Naive thymus-derived CD4-positive, alpha-beta T cell (primary cell): Measurements from ENCODE around the gene OCA2. TPM values are rescaled to one million over a fixed set of nuclear protein-coding genes. Genes with fewer than 3 reads are reported as not detected.

ENCODE experiments used
- ATAC-seq: fragments of 150-1000 bp; cut with Tn5 transposase; 2 replicates; pipeline ENCODE4 v1.10.0; 2021; ENCODE audit warnings: mild to moderate bottlenecking, moderate library complexity
- CTCF ChIA-PET: fragments of 350-600 bp; sonication (Branson Sonifier 250); formaldehyde crosslinking; loops from one replicate; lab custom pipeline; 2021; ENCODE audit warnings: antibody characterized with exemption; lab: Charles Lee
- POLR2A ChIA-PET: fragments of 350-600 bp; sonication (Branson Sonifier 250); formaldehyde crosslinking; loops from one replicate; lab custom pipeline; 2021; ENCODE audit warnings: antibody characterized with exemption, inconsistent platforms; lab: Charles Lee
- DNase-seq, 9 donors: peaks; one replicate each; pipeline versions ENCODE4 v3.0.0 to v3.0.0-alpha.2; 2020 to 2022; ENCODE audit warnings: mixed read lengths in 1 of 9
- H3K27ac ChIP-seq: one replicate; pipeline ENCODE4 v1.7.0; 2013; ENCODE audit warnings: mild to moderate bottlenecking, low read depth, low read length, moderate library complexity
- H3K27me3 ChIP-seq, 2 donors: one replicate each; pipeline ENCODE4 v1.7.0; 2013; ENCODE audit warnings: low read length in 2 of 2, mild to moderate bottlenecking in 2 of 2, moderate library complexity in 2 of 2; ENCODE audit not compliant: control insufficient read depth in 2 of 2, insufficient read depth in 2 of 2
- H3K36me3 ChIP-seq, 3 experiments: 1 replicate in 2 of 3; 2 replicates in 1 of 3; pipeline ENCODE4 v1.7.0; 2013; ENCODE audit warnings: low read length in 3 of 3, mild to moderate bottlenecking in 3 of 3, moderate library complexity in 1 of 3; ENCODE audit not compliant: insufficient read depth in 3 of 3, control insufficient read depth in 2 of 3
- H3K4me1 ChIP-seq, 2 donors: one replicate each; pipeline ENCODE4 v1.7.0; 2013; ENCODE audit warnings: low read length in 2 of 2, mild to moderate bottlenecking in 2 of 2, moderate library complexity in 1 of 2; ENCODE audit not compliant: control insufficient read depth in 2 of 2, insufficient read depth in 2 of 2
- H3K4me3 ChIP-seq: 2 replicates; pipeline ENCODE4 v1.7.0; 2013; ENCODE audit warnings: mild to moderate bottlenecking, low read length
- H3K9me3 ChIP-seq, 3 experiments: 1 replicate in 2 of 3; 2 replicates in 1 of 3; pipeline ENCODE4 v1.7.0; 2013; ENCODE audit warnings: low read length in 3 of 3; ENCODE audit not compliant: control insufficient read depth in 2 of 3
- H3K27ac Mint-ChIP-seq, 9 donors: one replicate each; pipeline ENCODE4 v1.8.0; 2020 to 2022; ENCODE audit warnings: mixed read lengths in 9 of 9, mild to moderate bottlenecking in 8 of 9, moderate library complexity in 5 of 9, inconsistent platforms in 2 of 9
- H3K27me3 Mint-ChIP-seq, 5 donors: one replicate each; pipeline ENCODE4 v1.8.0; 2021 to 2022; ENCODE audit warnings: mixed read lengths in 5 of 5, mild to moderate bottlenecking in 1 of 5
- H3K36me3 Mint-ChIP-seq, 5 donors: one replicate each; pipeline ENCODE4 v1.8.0; 2020 to 2022; ENCODE audit warnings: mixed read lengths in 5 of 5, mild to moderate bottlenecking in 3 of 5, inconsistent platforms in 1 of 5
- H3K4me1 Mint-ChIP-seq, 7 donors: one replicate each; pipeline ENCODE4 v1.8.0; 2020 to 2022; ENCODE audit warnings: mixed read lengths in 7 of 7, mild to moderate bottlenecking in 3 of 7, inconsistent platforms in 1 of 7
- H3K4me3 Mint-ChIP-seq, 10 donors: one replicate each; pipeline ENCODE4 v1.8.0; 2020 to 2022; ENCODE audit warnings: mild to moderate bottlenecking in 10 of 10, mixed read lengths in 10 of 10, moderate library complexity in 6 of 10, inconsistent platforms in 2 of 10
- H3K9me3 Mint-ChIP-seq, 11 donors: one replicate each; pipeline ENCODE4 v1.8.0; 2020 to 2022; ENCODE audit warnings: mixed read lengths in 11 of 11, mild to moderate bottlenecking in 4 of 11, inconsistent platforms in 1 of 11, moderate library complexity in 1 of 11
- intact Hi-C, 2 donors: fragments of 100-400 bp; cut with micrococcal nuclease; formaldehyde crosslinking; loops; one replicate each; pipeline ENCODE4 v1.15.1; 2023
- polyA plus RNA-seq, 2 donors: library from polyadenylated mRNA; unstranded; fragments of 300-500 nt; fragmentation: Illumina TruSeq; gene quantifications; one replicate each; pipeline ENCODE4 v1.2.3, GENCODE V29; 2021
- total RNA-seq, 6 experiments: library from RNA in 5 of 6; stranded (reverse) in 5 of 6; gene quantifications; 1 replicate in 5 of 6; 2 replicates in 1 of 6; pipeline ENCODE4 v1.2.3 and lab custom pipeline; 2021 to 2026

Gene OCA2
- total and polyA plus RNA-seq, 7 experiments from 2014 or later: not detected

- peaks cover 0 to 20% (median 7%) of the 10 kb centered on the region in 11 donors for H3K9me3 Mint-ChIP-seq
- no peaks in the 10 kb centered on the region for H3K4me1 Mint-ChIP-seq
- peaks cover 0 to 15% (median 0%) of the 10 kb centered on the region in 5 donors for H3K27me3 Mint-ChIP-seq
- no peak overlapping the region for H3K27ac Mint-ChIP-seq
- Histone ChIP-seq H3K27ac (no peak overlapping the region), H3K4me3 (no peak overlapping the region), H3K36me3 (no peaks in the 10 kb centered on the region), H3K4me1 (no peaks in the 10 kb centered on the region), H3K9me3 (no peaks in the 10 kb centered on the region), H3K27me3 (no peaks in the 10 kb centered on the region)
- no peak overlapping the region for H3K4me3 Mint-ChIP-seq
- CTCF ChIA-PET: no interaction called here
- DNase-seq (no peak), ATAC-seq (no peak)
- intact Hi-C loops: no loop called here
- POLR2A ChIA-PET: no interaction called here
- H3K36me3 Mint-ChIP-seq: no peaks in the 10 kb centered on the region
Measured at GRCh38 chr15:27743638-27744037, 355.5 kb downstream of the OCA2 start.

GRCh38 chr15:27742751-27743477 lies 356.2 kb downstream of the OCA2 start:
- ChIA-PET POLR2A (no interaction called here), CTCF (no interaction called here)
- Histone ChIP-seq H3K9me3 (no peaks in the 10 kb centered on the region), H3K36me3 (no peaks in the 10 kb centered on the region), H3K27ac (no peak overlapping the region), H3K27me3 (no peaks in the 10 kb centered on the region), H3K4me3 (no peak overlapping the region), H3K4me1 (no peaks in the 10 kb centered on the region)
- intact Hi-C loops: no loop called here
- no peak for ATAC-seq
- Mint-ChIP-seq H3K9me3 (peaks cover 0 to 22% (median 7%) of the 10 kb centered on the region in 11 donors), H3K27ac (no peak overlapping the region), H3K4me1 (no peaks in the 10 kb centered on the region), H3K4me3 (no peak overlapping the region), H3K27me3 (peaks cover 0 to 15% (median 0%) of the 10 kb centered on the region in 5 donors), H3K36me3 (no peaks in the 10 kb centered on the region)
- no peak for DNase-seq

GRCh38 chr15:27741226-27741860 lies 357.8 kb downstream of the OCA2 start:
- Histone ChIP-seq H3K4me3 (no peak overlapping the region), H3K9me3 (no peaks in the 10 kb centered on the region), H3K4me1 (no peaks in the 10 kb centered on the region), H3K27ac (no peak overlapping the region), H3K27me3 (no peaks in the 10 kb centered on the region), H3K36me3 (no peaks in the 10 kb centered on the region)
- DNase-seq (no peak), ATAC-seq (no peak)
- Mint-ChIP-seq H3K4me3 (no peak overlapping the region), H3K27ac (no peak overlapping the region), H3K27me3 (peaks cover 0 to 15% (median 0%) of the 10 kb centered on the region in 5 donors), H3K9me3 (peaks cover 0 to 27% (median 12%) of the 10 kb centered on the region in 11 donors), H3K36me3 (no peaks in the 10 kb centered on the region), H3K4me1 (no peaks in the 10 kb centered on the region)
- POLR2A ChIA-PET: no interaction called here
- intact Hi-C loops: no loop called here
- CTCF ChIA-PET: no interaction called here

- Mint-ChIP-seq H3K4me3 (no peak overlapping the region), H3K9me3 (peaks cover 9 to 52% (median 24%) of the 10 kb centered on the region in 11 donors), H3K4me1 (no peaks in the 10 kb centered on the region), H3K27me3 (no peaks in the 10 kb centered on the region), H3K27ac (no peak overlapping the region), H3K36me3 (peaks cover 0 to 8% (median 0%) of the 10 kb centered on the region in 5 donors)
- DNase-seq (no peak), ATAC-seq (no peak)
- POLR2A ChIA-PET: no interaction called here
- Histone ChIP-seq H3K4me3 (no peak overlapping the region), H3K27me3 (no peaks in the 10 kb centered on the region), H3K36me3 (no peaks in the 10 kb centered on the region), H3K9me3 (peaks cover 0 to 20% (median 0%) of the 10 kb centered on the region in 3 experiments), H3K4me1 (no peaks in the 10 kb centered on the region), H3K27ac (no peak overlapping the region)
- CTCF ChIA-PET: no interaction called here
- intact Hi-C loops: no loop called here
Measured at GRCh38 chr15:27734785-27735495, 364.2 kb downstream of the OCA2 start.

- Mint-ChIP-seq H3K4me3 (no peak overlapping the region), H3K27ac (no peak overlapping the region), H3K36me3 (peaks cover 0 to 8% (median 0%) of the 10 kb centered on the region in 5 donors), H3K9me3 (peaks cover 5 to 50% (median 20%) of the 10 kb centered on the region in 11 donors), H3K27me3 (no peaks in the 10 kb centered on the region), H3K4me1 (no peaks in the 10 kb centered on the region)
- H3K27me3 ChIP-seq: no peaks in the 10 kb centered on the region
- ATAC-seq: no peak
- no peaks in the 10 kb centered on the region for H3K36me3 ChIP-seq
- H3K9me3 ChIP-seq: peaks cover 0 to 20% (median 0%) of the 10 kb centered on the region in 3 experiments
- no peaks in the 10 kb centered on the region for H3K4me1 ChIP-seq
- no peak for DNase-seq
- H3K4me3 ChIP-seq: no peak overlapping the region
- ChIA-PET CTCF (no interaction called here), POLR2A (no interaction called here)
- intact Hi-C loops: no loop called here
- no peak overlapping the region for H3K27ac ChIP-seq
Measured at GRCh38 chr15:27731776-27732175, 367.3 kb downstream of the OCA2 start.

GRCh38 chr15:27730868-27731267 lies 368.2 kb downstream of the OCA2 start:
- Mint-ChIP-seq H3K9me3 (peaks cover 5 to 42% (median 20%) of the 10 kb centered on the region in 11 donors), H3K27me3 (no peaks in the 10 kb centered on the region), H3K36me3 (peaks cover 0 to 8% (median 0%) of the 10 kb centered on the region in 5 donors), H3K4me3 (no peak overlapping the region), H3K27ac (no peak overlapping the region), H3K4me1 (no peaks in the 10 kb centered on the region)
- Histone ChIP-seq H3K27ac (no peak overlapping the region), H3K36me3 (no peaks in the 10 kb centered on the region), H3K4me1 (no peaks in the 10 kb centered on the region), H3K4me3 (no peak overlapping the region), H3K27me3 (no peaks in the 10 kb centered on the region), H3K9me3 (peaks cover 0 to 20% (median 0%) of the 10 kb centered on the region in 3 experiments)
- DNase-seq (no peak), ATAC-seq (no peak)
- intact Hi-C loops: no loop called here
- POLR2A ChIA-PET: no interaction called here
- CTCF ChIA-PET: no interaction called here
